ENCODE data around the gene RAP1A. TPM values are rescaled to one million over a fixed set of nuclear protein-coding genes. Genes with fewer than 3 reads are reported as not detected.

RAP1A gene
- total RNA-seq, 1 experiment from 2014 or later: 55.2 TPM

GRCh38 chr1:111750856-111751255, 131.3 kb downstream of the RAP1A start:
- Histone ChIP-seq H3K9me2 (ENCODE audit: insufficient read depth) (no peaks in the 10 kb centered on the region), H3K79me2 (ENCODE audit: low read depth) (0 out of 2 replicates have a peak, but pooled peaks cover 9% of the 10 kb centered on the region), H3K4me3 (no peak overlapping the region), H3K27ac (no peak overlapping the region), H4K20me1 (ENCODE audit: insufficient read depth) (no peaks in the 10 kb centered on the region), H3K4me2 (no peak overlapping the region), H2AFZ (no peak overlapping the region), H3F3A (ENCODE audit: insufficient read depth, low read depth) (peaks cover 13% of the 10 kb centered on the region; the same call in 1 of the 2 replicates), H3K36me3 (ENCODE audit: low read depth) (no peaks in the 10 kb centered on the region), H3K9me3 (ENCODE audit: insufficient read depth, low read depth) (no peaks in the 10 kb centered on the region), H3K27me3 (ENCODE audit: insufficient read depth, low read depth) (peaks cover 9% of the 10 kb centered on the region; the same call in 1 of the 2 replicates), H3K4me1 (replicated peaks; ENCODE audit: insufficient read depth) (peaks cover 8% of the 10 kb centered on the region)
- CTCF ChIA-PET: interaction anchor here (0.9 kb wide), 1 partner anchor 243 kb away, joined by 4 read pairs; no protein-coding TSS in a partner anchor
- BruUV-seq (replicated peaks): no TSS peak
- TF ChIP-seq, protein P1, sequence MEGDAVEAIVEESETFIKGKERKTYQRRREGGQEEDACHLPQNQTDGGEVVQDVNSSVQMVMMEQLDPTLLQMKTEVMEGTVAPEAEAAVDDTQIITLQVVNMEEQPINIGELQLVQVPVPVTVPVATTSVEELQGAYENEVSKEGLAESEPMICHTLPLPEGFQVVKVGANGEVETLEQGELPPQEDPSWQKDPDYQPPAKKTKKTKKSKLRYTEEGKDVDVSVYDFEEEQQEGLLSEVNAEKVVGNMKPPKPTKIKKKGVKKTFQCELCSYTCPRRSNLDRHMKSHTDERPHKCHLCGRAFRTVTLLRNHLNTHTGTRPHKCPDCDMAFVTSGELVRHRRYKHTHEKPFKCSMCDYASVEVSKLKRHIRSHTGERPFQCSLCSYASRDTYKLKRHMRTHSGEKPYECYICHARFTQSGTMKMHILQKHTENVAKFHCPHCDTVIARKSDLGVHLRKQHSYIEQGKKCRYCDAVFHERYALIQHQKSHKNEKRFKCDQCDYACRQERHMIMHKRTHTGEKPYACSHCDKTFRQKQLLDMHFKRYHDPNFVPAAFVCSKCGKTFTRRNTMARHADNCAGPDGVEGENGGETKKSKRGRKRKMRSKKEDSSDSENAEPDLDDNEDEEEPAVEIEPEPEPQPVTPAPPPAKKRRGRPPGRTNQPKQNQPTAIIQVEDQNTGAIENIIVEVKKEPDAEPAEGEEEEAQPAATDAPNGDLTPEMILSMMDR (conservative IDR thresholded peaks at IDR 0.05): no peak
- TF ChIP-seq EZH2 (IDR thresholded peaks at IDR 0.05; ENCODE audit: low read depth): no peak
- no peak for DNase-seq
- POLR2A ChIA-PET (ENCODE audit: unreplicated experiment): no interaction called here
- intact Hi-C loops (cut with micrococcal nuclease; ENCODE audit: unreplicated experiment): no loop called here

- H3K4me1 ChIP-seq (replicated peaks; ENCODE audit: insufficient read depth): peaks cover 14% of the 10 kb centered on the region
- peaks cover 9% of the 10 kb centered on the region; the same call in 1 of the 2 replicates for H3K27me3 ChIP-seq (ENCODE audit: insufficient read depth, low read depth)
- intact Hi-C loops (cut with micrococcal nuclease; ENCODE audit: unreplicated experiment): no loop called here
- H3K9me2 ChIP-seq (ENCODE audit: insufficient read depth): no peaks in the 10 kb centered on the region
- H2AFZ ChIP-seq: no peak overlapping the region
- H3K27ac ChIP-seq: no peak overlapping the region
- H3K4me3 ChIP-seq: no peak overlapping the region
- peaks cover 13% of the 10 kb centered on the region; the same call in 1 of the 2 replicates for H3F3A ChIP-seq (ENCODE audit: insufficient read depth, low read depth)
- TF ChIP-seq EZH2 (IDR thresholded peaks at IDR 0.05; ENCODE audit: low read depth): no peak
- TF ChIP-seq, protein P1 (conservative IDR thresholded peaks at IDR 0.05): no peak
- peaks cover 18% of the 10 kb centered on the region for H3K79me2 ChIP-seq (ENCODE audit: low read depth)
- H3K36me3 ChIP-seq (ENCODE audit: low read depth): no peaks in the 10 kb centered on the region
- POLR2A ChIA-PET (ENCODE audit: unreplicated experiment): no interaction called here
- no TSS peak for BruUV-seq (replicated peaks)
- no peaks in the 10 kb centered on the region for H3K9me3 ChIP-seq (ENCODE audit: insufficient read depth, low read depth)
- no peaks in the 10 kb centered on the region for H4K20me1 ChIP-seq (ENCODE audit: insufficient read depth)
- CTCF ChIA-PET: no interaction called here
- H3K4me2 ChIP-seq: no peak overlapping the region
- DNase-seq: no peak
Observed at GRCh38 chr1:111751906-111752575, 132.5 kb downstream of the RAP1A start.

- Histone ChIP-seq H3K27me3 (ENCODE audit: insufficient read depth, low read depth) (no peaks in the 10 kb centered on the region), H3K79me2 (ENCODE audit: low read depth) (peaks cover 40% of the 10 kb centered on the region), H3K9me3 (ENCODE audit: insufficient read depth, low read depth) (no peaks in the 10 kb centered on the region), H3K9me2 (ENCODE audit: insufficient read depth) (no peaks in the 10 kb centered on the region), H3K27ac (peak overlapping the region; percentile 64), H2AFZ (peak overlapping the region; percentile 100), H3K4me1 (replicated peaks; ENCODE audit: insufficient read depth) (peaks cover 20% of the 10 kb centered on the region), H3K36me3 (ENCODE audit: low read depth) (peaks cover 17% of the 10 kb centered on the region), H3K4me2 (peak overlapping the region; percentile 89), H3K4me3 (peak overlapping the region; percentile 92), H3F3A (ENCODE audit: insufficient read depth, low read depth) (peaks cover 16% of the 10 kb centered on the region; the same call in 1 of the 2 replicates), H4K20me1 (ENCODE audit: insufficient read depth) (peaks cover 10% of the 10 kb centered on the region)
- intact Hi-C loops (cut with micrococcal nuclease; ENCODE audit: unreplicated experiment): loop anchor here (1.0 to 5.0 kb wide), 6 partner anchors 16 to 306 kb away; partner anchors contain the start of genes ATP5PB, INKA2 and WDR77
- peak in 1 of 2 experiments; percentile 16 for DNase-seq
- POLR2A ChIA-PET (ENCODE audit: unreplicated experiment): interaction anchor here (0.7 kb wide), 2 partner anchors 8 to 389 kb away, joined by 3 to 7 read pairs; no protein-coding TSS in a partner anchor
- CTCF ChIA-PET: no interaction called here
- BruUV-seq (replicated peaks): TSS peak; percentile 75
- no peak for TF ChIP-seq EZH2 (IDR thresholded peaks at IDR 0.05; ENCODE audit: low read depth)
- TF ChIP-seq, protein P1 (conservative IDR thresholded peaks at IDR 0.05): no peak
Observed at GRCh38 chr1:111754984-111755330, 135.4 kb downstream of the RAP1A start.

Measured in PC-9 (cell line).